Measurements from ENCODE around the gene PCP4L1. TPM values are rescaled to one million over a fixed set of nuclear protein-coding genes. Genes with fewer than 3 reads are reported as not detected.
"Not testable (repeated sequence)": the region's sequence is repeated elsewhere in the genome, so short reads cannot be mapped to it uniquely, and the experiment has no call there.

PCP4L1 gene
- total RNA-seq, 1 experiment from 2014 or later: 2.5 TPM

GRCh38 chr1:161251579-161251978 lies 7.0 kb upstream of the PCP4L1 start:
- CTCF ChIA-PET: no interaction called here

GRCh38 chr1:161255302-161255701 lies 3.2 kb upstream of the PCP4L1 start:
- H3K36me3 ChIP-seq (ENCODE audit: control insufficient read depth, insufficient read depth, low read length); H3K27me3 Mint-ChIP-seq (ENCODE audit: insufficient read depth, unreplicated experiment); POLR2A ChIA-PET; H3K4me3 Mint-ChIP-seq (ENCODE audit: unreplicated experiment); H3K27me3 ChIP-seq (replicated peaks; ENCODE audit: control insufficient read depth, insufficient read depth, low read length); H3K4me1 ChIP-seq; intact Hi-C loops (cut with micrococcal nuclease; ENCODE audit: unreplicated experiment); H3K4me1 Mint-ChIP-seq (ENCODE audit: low read depth, unreplicated experiment); H3K36me3 Mint-ChIP-seq (ENCODE audit: insufficient read depth, unreplicated experiment); DNase-seq; H3K27ac Mint-ChIP-seq (ENCODE audit: unreplicated experiment); CTCF ChIA-PET; H3K4me3 ChIP-seq (ENCODE audit: low read depth, low read length); BruUV-seq (replicated peaks): not testable (repeated sequence)
- H3K9me3 ChIP-seq: peaks cover 14% of the 10 kb centered on the region
- peaks cover 22% of the 10 kb centered on the region for H3K9me3 Mint-ChIP-seq (ENCODE audit: unreplicated experiment)

More at GRCh38 chr1:161251579-161251978, 7.0 kb upstream of the PCP4L1 start:
- POLR2A ChIA-PET: no interaction called here
- H3K4me3 Mint-ChIP-seq (ENCODE audit: unreplicated experiment): no peak overlapping the region
- DNase-seq: no peak
- H3K36me3 ChIP-seq (ENCODE audit: control insufficient read depth, insufficient read depth, low read length): no peaks in the 10 kb centered on the region
- H3K9me3 ChIP-seq: peaks cover 2% of the 10 kb centered on the region
- TF ChIP-seq CTCF (IDR thresholded peaks at IDR 0.05; ENCODE audit: insufficient read depth in 1 of 2, low read depth in 1 of 2, low read length in 1 of 2, severe bottlenecking in 1 of 2, unreplicated experiment in 1 of 2): no peak
- no peaks in the 10 kb centered on the region for H3K27me3 Mint-ChIP-seq (ENCODE audit: insufficient read depth, unreplicated experiment)
- peaks cover 11% of the 10 kb centered on the region for H3K9me3 Mint-ChIP-seq (ENCODE audit: unreplicated experiment)
- H3K27me3 ChIP-seq (replicated peaks; ENCODE audit: control insufficient read depth, insufficient read depth, low read length): no peaks in the 10 kb centered on the region
- intact Hi-C loops (cut with micrococcal nuclease; ENCODE audit: unreplicated experiment): no loop called here
- no peak overlapping the region for H3K4me3 ChIP-seq (ENCODE audit: low read depth, low read length)
- H3K4me1 Mint-ChIP-seq (ENCODE audit: low read depth, unreplicated experiment): peaks cover 8% of the 10 kb centered on the region
- H3K36me3 Mint-ChIP-seq (ENCODE audit: insufficient read depth, unreplicated experiment): no peaks in the 10 kb centered on the region
- H3K27ac Mint-ChIP-seq (ENCODE audit: unreplicated experiment): no peak overlapping the region
- no TSS peak for BruUV-seq (replicated peaks)
- H3K4me1 ChIP-seq: no peaks in the 10 kb centered on the region

- intact Hi-C loops (cut with micrococcal nuclease; ENCODE audit: unreplicated experiment); H3K4me3 ChIP-seq (ENCODE audit: low read depth, low read length); H3K4me1 ChIP-seq; DNase-seq; H3K27me3 Mint-ChIP-seq (ENCODE audit: insufficient read depth, unreplicated experiment); H3K36me3 ChIP-seq (ENCODE audit: control insufficient read depth, insufficient read depth, low read length); H3K27me3 ChIP-seq (replicated peaks; ENCODE audit: control insufficient read depth, insufficient read depth, low read length); H3K4me3 Mint-ChIP-seq (ENCODE audit: unreplicated experiment); H3K27ac Mint-ChIP-seq (ENCODE audit: unreplicated experiment); BruUV-seq (replicated peaks); POLR2A ChIA-PET: not testable (repeated sequence)
- CTCF ChIA-PET: interaction anchor here (1.0 kb wide), 1 partner anchor 29 kb away, joined by 3 read pairs; no protein-coding TSS in a partner anchor
- peaks cover 14% of the 10 kb centered on the region for H3K9me3 ChIP-seq
- Mint-ChIP-seq H3K9me3 (ENCODE audit: unreplicated experiment) (peaks cover 22% of the 10 kb centered on the region), H3K36me3 (ENCODE audit: insufficient read depth, unreplicated experiment) (peaks cover 12% of the 10 kb centered on the region), H3K4me1 (ENCODE audit: low read depth, unreplicated experiment) (peaks cover 16% of the 10 kb centered on the region)
Observed at GRCh38 chr1:161255955-161256520, 2.5 kb upstream of the PCP4L1 start.

GRCh38 chr1:161257109-161257508 lies 1.4 kb upstream of the PCP4L1 start:
- H3K27me3 Mint-ChIP-seq (ENCODE audit: insufficient read depth, unreplicated experiment); DNase-seq; H3K4me3 ChIP-seq (ENCODE audit: low read depth, low read length); H3K36me3 ChIP-seq (ENCODE audit: control insufficient read depth, insufficient read depth, low read length); H3K27ac Mint-ChIP-seq (ENCODE audit: unreplicated experiment); CTCF ChIA-PET; H3K27me3 ChIP-seq (replicated peaks; ENCODE audit: control insufficient read depth, insufficient read depth, low read length); H3K4me3 Mint-ChIP-seq (ENCODE audit: unreplicated experiment); intact Hi-C loops (cut with micrococcal nuclease; ENCODE audit: unreplicated experiment); BruUV-seq (replicated peaks); POLR2A ChIA-PET: not testable (repeated sequence)
- peaks cover 13% of the 10 kb centered on the region; the same call in 1 of the 2 replicates for H3K4me1 ChIP-seq
- peaks cover 24% of the 10 kb centered on the region for H3K4me1 Mint-ChIP-seq (ENCODE audit: low read depth, unreplicated experiment)
- H3K36me3 Mint-ChIP-seq (ENCODE audit: insufficient read depth, unreplicated experiment): peaks cover 12% of the 10 kb centered on the region
- H3K9me3 ChIP-seq: peaks cover 14% of the 10 kb centered on the region
- peaks cover 22% of the 10 kb centered on the region for H3K9me3 Mint-ChIP-seq (ENCODE audit: unreplicated experiment)
